Activated CD8-positive, alpha-beta memory T cell treated with anti-CD3 and anti-CD28 coated beads, Interleukin-2, amount 50 U/mL, for 1 hour (primary cell): ENCODE measurements around the gene ELOVL4.
A peak's percentile ranks its signal among the peaks of the same experiment; 100 is the strongest.

ENCODE experiments used
- DNase-seq: peaks from one replicate; pipeline ENCODE4 v3.0.0-alpha.2; 2020; ENCODE audit errors: extremely low read depth

The ELOVL4 gene

DNA sequence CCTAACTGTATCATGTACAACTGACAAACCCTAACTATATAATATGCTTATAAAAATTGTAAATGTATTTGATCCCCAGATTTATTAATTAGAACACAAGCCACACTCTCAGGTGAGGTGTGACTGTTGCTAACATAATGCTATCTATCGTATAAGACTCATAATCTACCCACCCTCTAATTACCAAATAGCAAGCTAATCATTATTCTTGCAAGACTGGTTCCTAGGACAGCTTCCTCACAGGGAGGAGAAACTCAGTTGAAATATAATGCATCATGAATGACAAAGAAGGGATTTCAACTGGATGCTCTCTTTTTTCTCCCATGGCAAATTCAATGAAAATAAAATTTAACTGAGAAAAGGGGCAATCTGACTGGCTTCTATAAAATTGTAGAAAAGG, 35.4 kb downstream of the ELOVL4 start:
- no peak for DNase-seq

DNA sequence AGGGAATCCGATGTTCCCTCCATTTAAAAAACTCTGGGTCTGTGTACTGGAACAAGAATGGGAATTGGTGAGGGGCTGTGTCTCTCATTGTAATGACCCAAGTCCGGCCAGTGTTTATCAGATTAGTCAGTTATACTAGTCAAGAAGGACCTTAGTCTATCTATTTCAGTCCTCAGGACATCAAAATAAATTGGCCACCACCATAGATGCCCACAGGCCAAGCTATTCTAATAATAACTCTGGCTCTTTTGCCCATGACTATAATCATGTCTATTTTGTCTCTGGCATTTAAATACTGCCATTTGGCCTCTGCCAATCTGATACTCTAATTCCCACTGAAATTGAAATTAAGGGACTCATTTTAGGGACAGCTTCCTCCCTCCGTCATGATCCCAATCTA, 37.8 kb downstream of the ELOVL4 start:
- DNase-seq, result no peak

DNA sequence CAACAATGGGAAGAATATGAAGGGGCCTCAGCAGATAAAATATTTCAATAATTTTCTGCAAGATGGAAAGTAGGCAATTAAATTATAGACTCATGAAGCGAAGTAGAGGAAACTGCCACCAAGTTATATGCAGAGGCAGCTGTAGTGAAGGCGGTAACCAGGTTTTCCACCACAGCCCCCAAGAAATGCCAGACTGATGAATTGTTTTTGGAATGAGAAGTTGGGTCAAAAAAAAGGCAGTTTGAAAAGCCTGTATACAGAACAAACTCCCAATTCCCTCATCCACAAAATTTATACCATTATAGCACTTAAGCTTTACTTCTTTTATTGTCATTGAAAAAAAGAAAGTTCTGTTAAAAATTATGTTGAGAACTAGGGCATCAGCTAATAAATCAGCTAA, 45.3 kb downstream of the ELOVL4 start:
- no peak for DNase-seq

DNA sequence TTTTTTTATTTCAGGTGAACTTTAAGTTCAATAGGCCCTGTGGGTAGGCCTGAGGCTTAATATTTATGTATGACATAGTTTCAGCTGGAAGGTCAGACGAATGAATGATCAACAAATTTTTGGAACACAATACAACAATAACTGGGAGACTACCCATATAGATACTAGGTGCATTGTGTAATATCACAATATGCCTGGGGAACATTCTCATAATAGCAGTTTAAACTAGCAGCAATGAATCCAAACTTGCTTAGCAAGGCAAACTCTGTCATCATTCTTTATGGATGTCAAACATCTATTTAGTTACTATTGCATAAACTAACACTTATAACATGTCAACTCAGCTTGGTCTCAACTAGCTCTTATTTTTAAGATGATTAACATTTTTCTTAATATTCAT, 49.3 kb downstream of the ELOVL4 start:
- no peak for DNase-seq

DNA sequence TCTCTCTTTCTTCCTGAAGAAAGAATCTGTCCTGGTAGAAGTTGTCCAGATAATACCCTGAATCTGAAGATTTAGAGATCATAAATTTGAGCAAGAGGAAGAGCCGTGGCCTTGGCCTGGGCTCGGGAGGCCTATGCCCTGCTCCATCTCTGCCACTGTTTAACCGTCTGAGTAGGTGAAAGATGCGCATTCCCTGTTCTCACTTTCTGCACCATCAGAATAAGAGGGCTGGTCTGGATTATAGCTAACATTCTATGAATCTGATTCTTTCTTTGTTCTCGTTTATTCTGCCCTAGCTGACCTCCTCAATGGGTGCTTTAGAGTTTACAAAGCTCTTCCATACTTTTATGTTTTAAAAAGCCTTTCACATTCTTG, 51.3 kb downstream of the ELOVL4 start:
- no peak for DNase-seq

DNA sequence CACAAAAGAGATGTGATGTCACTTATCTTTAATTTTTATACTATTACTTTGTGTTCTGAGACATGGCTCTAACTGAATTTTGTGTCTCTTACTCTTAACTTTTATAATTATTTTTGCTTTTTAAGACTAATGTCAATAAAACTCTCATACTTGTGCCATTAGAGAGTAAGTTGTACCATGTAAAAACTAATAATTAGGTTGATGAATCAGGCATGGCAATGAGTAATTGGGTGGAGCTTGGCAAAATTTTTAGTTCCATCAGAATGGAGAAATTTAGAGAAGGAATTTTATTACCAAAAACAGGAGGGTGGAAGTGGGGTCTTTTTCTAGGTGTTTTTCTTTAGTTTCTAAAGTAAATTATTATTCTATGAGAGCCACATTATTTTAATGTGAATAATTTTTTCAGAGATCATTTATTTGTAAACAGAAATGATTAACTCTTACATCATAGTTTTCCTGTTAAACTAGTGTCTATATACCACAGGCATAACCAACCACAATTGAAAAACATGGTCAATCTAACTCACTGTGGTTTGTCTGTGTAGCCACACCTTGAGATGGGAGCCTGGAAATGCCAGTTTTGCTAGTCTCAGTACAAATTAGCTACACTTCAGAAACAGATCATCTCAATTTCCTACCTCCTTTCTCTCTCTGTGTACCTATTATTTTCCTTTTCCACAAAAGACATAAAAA, 51.8 kb downstream of the ELOVL4 start:
- DNase-seq, result no peak

DNA sequence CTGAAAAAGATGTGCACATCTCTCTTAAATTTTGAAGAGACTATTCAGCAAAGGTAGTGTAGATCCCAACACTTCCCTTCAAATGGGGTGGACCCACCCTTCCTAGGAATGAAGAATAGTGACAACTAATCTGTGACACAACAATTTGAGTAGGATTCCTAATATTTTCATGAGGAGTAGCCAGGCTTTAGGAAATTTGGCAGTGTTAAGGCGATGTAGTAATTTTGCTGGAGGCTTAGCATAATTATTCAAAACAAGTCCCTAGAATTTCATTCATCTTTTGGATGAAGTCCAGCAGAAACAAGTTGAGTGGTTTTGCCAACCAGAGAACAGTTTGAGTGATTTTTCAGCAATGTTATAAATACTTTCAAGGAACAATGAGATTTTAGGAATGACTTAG, 52.4 kb downstream of the ELOVL4 start:
- DNase-seq, result no peak

DNA sequence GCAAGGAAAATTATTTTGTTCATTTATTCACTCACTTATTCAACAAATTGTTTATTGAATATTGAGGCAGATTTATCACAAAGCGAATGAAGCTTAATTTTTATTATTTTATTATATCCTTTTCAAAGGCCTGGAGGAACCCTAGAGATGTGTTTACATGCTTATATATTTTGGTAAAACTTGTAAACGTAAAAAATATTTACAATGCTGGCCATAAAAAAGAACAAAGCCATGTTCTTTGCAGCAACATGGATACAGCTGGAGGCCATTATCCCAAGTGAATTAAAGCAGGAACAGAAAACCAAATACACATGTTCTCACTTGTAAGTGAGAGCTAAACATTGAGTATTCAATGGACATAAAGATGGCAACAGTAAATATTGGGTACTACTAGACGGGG, 58.8 kb downstream of the ELOVL4 start:
- no peak for DNase-seq

DNA sequence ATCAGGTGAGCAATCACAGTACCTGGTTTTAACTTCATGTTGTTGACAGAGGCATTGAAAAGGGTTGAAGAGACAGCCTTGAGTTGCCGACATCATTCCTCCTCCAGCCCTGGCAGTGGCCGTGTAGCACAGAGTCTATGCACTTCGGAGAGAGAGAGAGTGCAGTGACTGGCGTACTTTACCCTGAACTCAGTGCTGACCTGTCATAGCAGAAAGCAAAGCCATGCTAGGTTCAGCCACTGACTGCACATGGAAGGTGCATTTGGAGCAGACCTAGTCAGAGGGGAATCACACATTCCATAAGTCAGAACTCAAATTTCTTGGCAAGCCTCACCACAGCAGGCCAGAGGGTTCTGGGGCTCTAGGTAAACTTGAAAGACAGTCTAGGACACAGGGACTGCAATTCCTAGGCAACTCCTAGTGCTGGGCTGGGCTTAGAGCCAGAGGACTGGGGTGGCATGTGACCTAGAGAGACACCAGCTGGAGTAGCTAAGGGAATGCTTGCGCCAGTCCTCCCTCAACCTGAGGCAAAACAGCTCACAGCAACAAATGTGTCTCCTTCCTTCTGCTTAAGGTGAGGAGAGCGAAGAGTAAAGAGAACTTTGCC, 69.1 kb downstream of the ELOVL4 start:
- no peak for DNase-seq

DNA sequence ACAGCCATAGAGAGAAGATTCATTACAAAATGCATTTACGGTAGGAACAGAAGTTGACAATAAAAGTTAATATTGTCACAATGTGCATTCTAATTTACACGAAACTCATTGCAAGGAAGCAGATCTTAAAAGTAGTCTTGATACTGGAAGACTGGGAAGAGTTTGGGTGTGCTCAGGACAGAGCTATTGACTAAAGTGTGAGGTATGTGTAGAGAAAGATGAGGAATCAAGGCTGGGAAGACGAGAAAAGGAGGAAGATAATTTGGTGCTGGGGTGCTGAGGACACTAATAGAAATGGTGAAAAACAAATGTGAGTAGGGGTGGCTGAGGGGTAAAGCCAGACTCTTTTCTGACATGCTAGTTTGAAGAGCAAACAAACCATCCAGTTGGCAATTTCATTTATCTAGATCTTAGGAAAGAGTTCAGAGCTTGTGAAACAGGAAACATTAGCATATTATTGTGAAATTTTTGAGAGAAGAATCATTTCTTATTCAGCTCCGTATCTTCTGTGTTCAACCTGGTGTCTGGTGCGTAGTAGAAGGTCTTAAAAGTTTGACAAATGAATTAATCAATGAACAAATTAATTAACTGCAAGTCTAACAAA, 72.7 kb downstream of the ELOVL4 start:
- no peak for DNase-seq

DNA sequence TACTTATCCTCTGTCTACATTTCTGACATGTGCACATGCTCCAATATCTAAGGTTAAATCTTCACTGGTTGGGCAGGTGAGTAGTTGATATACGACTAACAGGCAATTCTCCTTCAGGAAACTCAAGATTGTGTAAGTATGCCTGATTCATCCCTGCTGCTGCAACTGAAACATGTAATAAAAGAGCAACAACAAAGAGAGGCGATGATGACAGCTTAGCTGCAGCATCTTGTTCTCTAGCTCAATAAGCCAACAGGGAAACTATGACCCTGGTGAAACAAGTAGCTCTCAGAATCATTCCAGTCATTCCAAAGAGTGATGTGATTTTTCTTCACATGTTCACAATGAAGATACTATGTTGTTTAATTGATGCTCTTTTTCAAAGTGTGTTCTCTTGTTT, 74.4 kb downstream of the ELOVL4 start:
- DNase-seq, result no peak

DNA sequence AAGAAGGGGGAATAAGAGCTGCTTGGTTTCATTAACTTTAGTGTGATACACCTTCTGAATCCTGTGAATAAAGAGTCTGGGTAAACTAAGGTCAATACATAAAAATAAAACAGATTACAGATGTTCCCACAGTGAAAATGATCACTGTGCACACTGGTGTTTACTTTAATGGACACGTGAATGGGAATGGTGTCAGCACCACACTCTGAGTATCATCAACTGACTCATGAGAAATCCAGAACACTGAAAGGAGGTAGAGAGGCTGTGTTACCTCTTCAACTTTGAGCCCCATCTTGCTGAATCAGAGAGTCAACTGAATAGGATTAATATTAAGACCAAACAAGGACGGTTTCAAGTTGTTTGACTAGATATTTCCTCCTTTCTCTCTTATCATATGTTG, 75.0 kb downstream of the ELOVL4 start:
- no peak for DNase-seq

DNA sequence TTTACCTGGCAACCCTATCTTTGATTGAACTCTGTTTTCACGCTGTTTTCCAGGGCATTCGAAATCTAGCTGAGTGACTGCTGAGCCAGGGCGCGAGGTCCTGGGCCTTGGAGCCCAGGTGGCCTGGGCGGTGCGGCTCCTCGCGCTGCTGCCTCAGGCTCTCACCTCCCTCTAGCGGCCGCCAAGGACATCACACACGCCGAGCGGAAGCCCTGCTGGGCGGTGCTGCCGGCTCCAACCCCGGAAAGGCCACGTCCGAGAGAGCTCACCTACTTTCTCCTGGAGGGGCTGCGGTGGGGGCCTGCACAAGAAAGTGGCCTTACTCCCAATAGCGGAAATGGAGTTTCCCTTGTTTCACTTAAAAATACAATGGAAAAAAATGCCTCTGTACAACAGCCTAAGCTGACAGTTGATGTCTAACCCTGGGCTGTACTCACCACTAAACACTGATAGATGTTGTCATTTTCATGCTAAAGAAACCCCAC, 77.7 kb downstream of the ELOVL4 start:
- DNase-seq, result peak; percentile 30

DNA sequence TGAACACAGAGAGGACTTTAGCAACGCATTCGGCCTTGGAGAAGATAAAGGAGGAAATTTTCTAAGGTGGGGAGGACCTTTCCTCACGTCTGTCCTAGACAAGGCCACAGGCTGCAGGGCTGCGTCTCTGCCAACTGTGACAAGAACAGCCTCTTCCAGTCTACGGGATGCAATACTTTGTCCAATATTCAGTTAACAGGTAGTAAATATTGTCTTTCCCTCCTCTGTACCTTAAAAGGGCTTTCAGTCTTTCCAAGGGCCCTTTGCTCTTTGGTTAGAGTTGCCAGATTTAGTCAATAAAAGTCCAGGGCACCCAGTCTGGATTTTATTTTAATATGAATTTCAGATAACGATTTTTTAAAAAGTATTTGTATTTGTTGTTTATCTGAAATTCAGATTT, 78.2 kb downstream of the ELOVL4 start:
- no peak for DNase-seq

DNA sequence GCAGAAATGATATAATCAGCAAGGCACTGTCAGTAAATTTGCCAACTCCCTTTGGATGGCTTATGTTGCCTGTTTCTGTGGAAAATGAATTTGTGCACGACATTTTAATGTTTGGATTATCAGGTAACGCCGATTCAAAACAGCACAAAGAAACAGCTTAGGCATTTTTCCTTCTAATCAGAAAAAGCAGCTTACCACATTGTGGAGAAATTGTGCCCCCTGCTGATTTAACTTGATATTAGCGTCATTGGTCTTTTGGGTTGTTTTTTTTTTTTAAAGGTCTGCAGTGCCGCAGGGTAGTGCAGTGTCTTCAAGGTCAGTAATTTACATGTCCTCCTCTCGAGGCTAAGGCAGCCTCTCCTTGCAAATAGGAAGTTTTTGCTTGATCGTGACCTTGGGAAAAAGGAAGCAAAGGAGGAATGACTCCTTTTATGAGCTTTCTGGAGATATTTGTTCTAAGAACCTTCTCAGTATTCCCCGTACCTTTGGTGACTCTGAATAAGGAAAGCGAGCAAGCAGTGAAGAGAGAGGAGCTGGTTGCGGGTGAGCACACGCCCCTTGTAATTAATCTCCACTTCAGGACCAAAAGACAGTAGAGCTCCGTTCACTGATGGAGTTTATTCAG, 79.1 kb downstream of the ELOVL4 start:
- DNase-seq, result no peak
